GM21447 (cell line): Measurements from ENCODE around the gene GNPAT.

Experiments
- ATAC-seq: cut with Tn5 transposase; IDR thresholded peaks from one replicate; pipeline ENCODE4 v1.9.1; 2021; ENCODE audit not compliant: unreplicated experiment

Gene GNPAT

GRCh38 chr1:231242516-231243198 is 1.6 kb downstream of the GNPAT start:
- no peak for ATAC-seq

GRCh38 chr1:231248778-231249177 is 7.8 kb downstream of the GNPAT start:
- no peak for ATAC-seq

GRCh38 chr1:231252336-231252735 is 11.3 kb downstream of the GNPAT start:
- no peak for ATAC-seq

GRCh38 chr1:231260351-231260750 is 19.3 kb downstream of the GNPAT start:
- no peak for ATAC-seq

- no peak for ATAC-seq
These were observed 23.6 kb downstream of the GNPAT start for GRCh38 chr1:231264642-231265041.

GRCh38 chr1:231265379-231265778 is 24.4 kb downstream of the GNPAT start:
- ATAC-seq = no peak

GRCh38 chr1:231266811-231267322 is 25.9 kb downstream of the GNPAT start:
- no peak for ATAC-seq

GRCh38 chr1:231272173-231272572 is 31.2 kb downstream of the GNPAT start:
- no peak for ATAC-seq

GRCh38 chr1:231272880-231273279 is 31.9 kb downstream of the GNPAT start:
- ATAC-seq = no peak

GRCh38 chr1:231274119-231274825 is 33.3 kb downstream of the GNPAT start:
- no peak for ATAC-seq

GRCh38 chr1:231278100-231278790 is 37.2 kb downstream of the GNPAT start:
- ATAC-seq = no peak

GRCh38 chr1:231279081-231279480 is 38.1 kb downstream of the GNPAT start:
- no peak for ATAC-seq

- ATAC-seq = no peak
These were observed 38.7 kb downstream of the GNPAT start for GRCh38 chr1:231279683-231280082.

GRCh38 chr1:231284441-231284840 is 43.4 kb downstream of the GNPAT start:
- no peak for ATAC-seq

- no peak for ATAC-seq
These were observed 45.6 kb downstream of the GNPAT start for GRCh38 chr1:231286603-231287002.

- no peak for ATAC-seq
These were observed 54.9 kb downstream of the GNPAT start for GRCh38 chr1:231295938-231296337.

- no peak for ATAC-seq
These were observed 61.0 kb downstream of the GNPAT start for GRCh38 chr1:231301990-231302389.

- ATAC-seq = no peak
These were observed 69.5 kb downstream of the GNPAT start for GRCh38 chr1:231310391-231310934.

- ATAC-seq = no peak
These were observed 70.9 kb downstream of the GNPAT start for GRCh38 chr1:231311720-231312431.

GRCh38 chr1:231312432-231312788 is 71.4 kb downstream of the GNPAT start:
- ATAC-seq = no peak

GRCh38 chr1:231313661-231314060 is 72.6 kb downstream of the GNPAT start:
- no peak for ATAC-seq
